Parathyroid adenoma (tissue), 2 donors: ENCODE results near the gene MBL2.

Experiments
- H2AFZ ChIP-seq: fragments of 300-600 bp; sonication (generic); one replicate; pipeline ENCODE4 v1.7.0; 2017; ENCODE audit warnings: antibody characterized with exemption, mild to moderate bottlenecking
- H3K27ac ChIP-seq: fragments of 300-600 bp; sonication (generic); one replicate; pipeline ENCODE4 v1.7.0; 2017
- H3K27me3 ChIP-seq: fragments of 300-600 bp; sonication (generic); one replicate; pipeline ENCODE4 v1.7.0; 2017; ENCODE audit warnings: low read length; ENCODE audit not compliant: control insufficient read depth, insufficient read depth
- H3K36me3 ChIP-seq: fragments of 300-600 bp; sonication (generic); one replicate; pipeline ENCODE4 v1.7.0; 2017; ENCODE audit warnings: low read length; ENCODE audit not compliant: control insufficient read depth, insufficient read depth
- H3K4me1 ChIP-seq: fragments of 300-600 bp; sonication (generic); one replicate; pipeline ENCODE4 v1.7.0; 2017; ENCODE audit warnings: control low read depth
- H3K4me2 ChIP-seq: fragments of 300-600 bp; sonication (generic); one replicate; pipeline ENCODE4 v1.7.0; 2017; ENCODE audit warnings: low read length
- H3K4me3 ChIP-seq: fragments of 300-600 bp; sonication (generic); one replicate; pipeline ENCODE4 v1.7.0; 2017; ENCODE audit warnings: low read depth, low read length
- H3K79me2 ChIP-seq: fragments of 300-600 bp; sonication (generic); one replicate; pipeline ENCODE4 v1.7.0; 2017; ENCODE audit warnings: control low read depth
- H3K9ac ChIP-seq: fragments of 300-600 bp; sonication (generic); one replicate; pipeline ENCODE4 v1.7.0; 2017; ENCODE audit warnings: mild to moderate bottlenecking
- H3K9me3 ChIP-seq: fragments of 300-600 bp; sonication (generic); one replicate; pipeline ENCODE4 v1.7.0; 2017; ENCODE audit warnings: low read length; ENCODE audit not compliant: control insufficient read depth
- TF ChIP-seq, protein P1 (sequence below): fragments of 300-600 bp; sonication (generic); IDR thresholded peaks from one replicate; pipeline ENCODE4 v1.7.0; 2017; ENCODE audit warnings: antibody characterized with exemption, mild to moderate bottlenecking
- donor health status: primary hyperparathyroidism.

MBL2 gene

DNA sequence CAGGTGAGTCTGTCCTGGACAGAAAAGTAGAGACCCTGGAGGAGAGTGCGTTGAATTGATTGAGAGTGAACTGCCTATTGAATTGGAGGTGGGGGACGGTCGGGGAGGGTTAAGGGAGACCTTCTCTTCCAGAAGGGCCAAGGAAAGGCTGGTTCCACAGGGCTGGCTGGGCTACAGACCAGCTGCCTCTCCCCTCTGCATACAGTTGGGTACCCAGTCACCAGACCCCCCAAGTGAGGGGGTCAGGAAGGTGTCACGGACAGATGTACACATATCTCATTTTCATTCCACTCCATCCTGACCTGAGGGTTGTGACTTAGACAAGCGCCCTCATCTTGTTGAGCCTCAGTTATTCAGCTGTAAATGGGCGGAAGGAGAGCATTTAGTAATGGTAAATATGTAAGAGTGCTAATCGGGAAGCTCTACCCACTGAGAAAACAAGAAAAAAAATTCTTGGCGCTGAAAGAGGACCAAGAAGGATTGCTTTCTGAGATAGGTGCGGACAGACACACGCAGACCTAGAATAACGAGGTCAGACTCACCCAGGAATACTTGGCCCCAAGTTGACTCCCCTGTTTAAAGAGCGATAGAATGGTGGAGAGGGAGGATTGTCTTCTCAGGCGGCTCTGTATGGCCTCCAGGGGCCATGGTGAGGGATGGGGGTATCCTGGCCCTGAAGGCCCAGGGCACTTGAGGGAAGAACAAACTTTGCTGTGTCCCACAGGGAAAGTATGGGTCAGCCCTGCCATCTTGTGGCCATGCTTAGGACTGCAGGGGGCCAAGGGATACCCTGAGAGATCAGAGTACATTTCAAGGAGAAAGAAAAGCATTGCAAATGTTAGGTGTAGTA lies 7.2 kb upstream of the MBL2 start:
- no peaks in the 10 kb centered on the region for H3K4me1 ChIP-seq
- no peaks in the 10 kb centered on the region for H3K79me2 ChIP-seq
- H3K9me3 ChIP-seq = no peaks in the 10 kb centered on the region
- no peak overlapping the region for H3K4me2 ChIP-seq
- no peak overlapping the region for H3K27ac ChIP-seq
- no peak overlapping the region for H3K4me3 ChIP-seq
- H2AFZ ChIP-seq = no peak overlapping the region
- TF ChIP-seq, protein P1, sequence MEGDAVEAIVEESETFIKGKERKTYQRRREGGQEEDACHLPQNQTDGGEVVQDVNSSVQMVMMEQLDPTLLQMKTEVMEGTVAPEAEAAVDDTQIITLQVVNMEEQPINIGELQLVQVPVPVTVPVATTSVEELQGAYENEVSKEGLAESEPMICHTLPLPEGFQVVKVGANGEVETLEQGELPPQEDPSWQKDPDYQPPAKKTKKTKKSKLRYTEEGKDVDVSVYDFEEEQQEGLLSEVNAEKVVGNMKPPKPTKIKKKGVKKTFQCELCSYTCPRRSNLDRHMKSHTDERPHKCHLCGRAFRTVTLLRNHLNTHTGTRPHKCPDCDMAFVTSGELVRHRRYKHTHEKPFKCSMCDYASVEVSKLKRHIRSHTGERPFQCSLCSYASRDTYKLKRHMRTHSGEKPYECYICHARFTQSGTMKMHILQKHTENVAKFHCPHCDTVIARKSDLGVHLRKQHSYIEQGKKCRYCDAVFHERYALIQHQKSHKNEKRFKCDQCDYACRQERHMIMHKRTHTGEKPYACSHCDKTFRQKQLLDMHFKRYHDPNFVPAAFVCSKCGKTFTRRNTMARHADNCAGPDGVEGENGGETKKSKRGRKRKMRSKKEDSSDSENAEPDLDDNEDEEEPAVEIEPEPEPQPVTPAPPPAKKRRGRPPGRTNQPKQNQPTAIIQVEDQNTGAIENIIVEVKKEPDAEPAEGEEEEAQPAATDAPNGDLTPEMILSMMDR = peak; percentile 87
- no peaks in the 10 kb centered on the region for H3K36me3 ChIP-seq
- H3K27me3 ChIP-seq = no peaks in the 10 kb centered on the region
- no peak overlapping the region for H3K9ac ChIP-seq

DNA sequence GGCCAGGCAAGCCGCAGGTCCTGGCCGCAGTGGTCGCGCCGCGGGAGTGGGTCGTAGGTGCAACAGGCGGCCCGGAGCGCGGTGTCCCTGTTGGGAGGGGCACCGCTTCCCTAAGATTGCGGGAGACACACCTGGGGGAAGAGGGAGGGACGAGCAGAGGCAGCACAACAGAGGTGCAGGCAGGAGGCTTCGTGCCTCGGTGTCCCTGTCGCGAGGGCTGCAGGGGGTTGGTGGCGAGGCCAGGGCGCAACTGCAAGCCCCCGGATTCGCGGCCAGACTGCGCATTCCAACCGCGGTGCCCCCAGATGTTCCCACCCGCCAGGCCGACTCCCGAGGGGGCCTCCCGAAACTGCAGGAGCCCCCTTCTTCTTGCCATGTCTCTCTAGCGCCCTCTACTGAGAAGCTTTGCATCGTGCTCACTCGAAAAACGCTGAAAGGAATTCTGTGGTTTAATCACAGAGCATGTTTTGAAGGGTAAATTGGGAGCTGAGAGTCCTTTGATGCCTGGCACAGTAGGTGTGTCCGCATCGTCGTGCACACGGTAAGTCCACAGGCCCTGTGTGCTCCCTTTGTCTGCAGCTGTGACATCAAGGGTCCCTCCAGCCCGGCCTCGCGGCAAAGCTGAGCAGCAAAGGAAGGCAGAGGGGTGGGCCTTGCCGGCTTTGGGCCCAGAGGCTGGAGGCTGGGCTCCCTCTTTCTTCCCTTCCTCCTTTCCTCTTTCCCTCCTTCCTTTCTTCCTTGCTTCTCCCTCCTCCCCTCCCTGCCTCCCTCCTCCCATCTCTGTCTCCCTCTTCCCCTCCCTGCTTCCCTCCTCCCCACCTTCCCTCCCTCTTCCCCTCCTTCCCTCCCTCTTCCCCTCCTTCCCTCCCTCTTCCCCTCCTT lies 6.2 kb upstream of the MBL2 start:
- H3K9ac ChIP-seq = no peak overlapping the region
- no peaks in the 10 kb centered on the region for H3K9me3 ChIP-seq
- TF ChIP-seq, protein P1 = no peak

DNA sequence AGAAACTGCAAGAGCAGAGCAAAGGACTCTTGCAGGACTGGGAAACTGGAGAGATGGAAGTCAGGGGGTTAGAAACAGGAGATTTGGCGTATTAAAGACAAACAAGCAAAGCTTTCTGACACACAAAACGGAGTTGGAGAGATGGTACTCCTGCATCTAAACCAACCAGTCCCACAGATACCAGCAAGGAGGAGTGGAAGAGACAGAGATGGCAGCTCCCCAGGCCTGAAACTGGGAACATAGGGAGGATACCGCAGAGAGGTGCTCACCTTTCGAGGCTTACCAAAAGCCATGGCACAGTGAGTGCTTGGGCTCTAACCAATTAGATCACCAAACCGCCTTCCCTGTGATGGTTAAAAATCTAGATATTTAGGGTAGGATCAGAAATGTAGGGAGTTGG lies 4.8 kb upstream of the MBL2 start:
- no peak overlapping the region for H2AFZ ChIP-seq
- no peaks in the 10 kb centered on the region for H3K79me2 ChIP-seq

More for the DNA sequence above, 6.2 kb upstream of the MBL2 start:
- Histone ChIP-seq H3K27me3 (no peaks in the 10 kb centered on the region), H3K4me1 (no peaks in the 10 kb centered on the region), H3K36me3 (no peaks in the 10 kb centered on the region), H3K27ac (no peak overlapping the region), H3K4me3 (no peak overlapping the region), H2AFZ (no peak overlapping the region), H3K79me2 (no peaks in the 10 kb centered on the region), H3K4me2 (no peak overlapping the region)

DNA sequence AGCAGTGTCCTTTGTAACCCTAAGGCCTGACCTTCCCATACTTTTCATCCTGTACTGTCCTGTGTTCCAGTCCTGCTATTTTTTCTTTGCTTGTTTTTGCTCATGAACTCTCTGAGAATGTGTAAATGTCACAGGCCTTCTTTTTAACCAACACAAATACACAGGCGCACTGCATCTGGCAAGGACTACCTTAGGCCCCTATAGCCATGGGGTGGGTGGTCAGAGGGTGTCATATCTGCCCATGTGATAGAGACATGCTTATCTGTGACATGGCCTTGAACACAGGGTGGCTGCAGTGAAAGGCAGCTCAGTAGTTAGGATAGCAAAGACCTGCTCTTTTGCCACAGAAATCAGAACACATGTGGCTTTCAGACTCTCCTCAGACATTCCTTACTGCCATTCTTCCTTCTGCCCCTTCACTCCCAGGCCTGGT lies 3.9 kb upstream of the MBL2 start:
- no peak overlapping the region for H3K27ac ChIP-seq

More for the DNA sequence above, 4.8 kb upstream of the MBL2 start:
- Histone ChIP-seq H3K9ac (no peak overlapping the region), H3K27me3 (no peaks in the 10 kb centered on the region), H3K27ac (no peak overlapping the region), H3K4me3 (no peak overlapping the region), H3K4me2 (no peak overlapping the region), H3K4me1 (no peaks in the 10 kb centered on the region), H3K9me3 (no peaks in the 10 kb centered on the region), H3K36me3 (no peaks in the 10 kb centered on the region)
- TF ChIP-seq, protein P1 = no peak

More for the DNA sequence above, 3.9 kb upstream of the MBL2 start:
- Histone ChIP-seq H2AFZ (no peak overlapping the region), H3K4me3 (no peak overlapping the region), H3K4me1 (no peaks in the 10 kb centered on the region), H3K79me2 (no peaks in the 10 kb centered on the region), H3K9ac (no peak overlapping the region), H3K4me2 (no peak overlapping the region), H3K36me3 (no peaks in the 10 kb centered on the region), H3K27me3 (no peaks in the 10 kb centered on the region), H3K9me3 (no peaks in the 10 kb centered on the region)
- TF ChIP-seq, protein P1 = no peak
